NCI-H1105 (cell line): ENCODE measurements around the gene SBF2.
"Not testable (repeated sequence)": the region's sequence is repeated elsewhere in the genome, so short reads cannot be mapped to it uniquely, and the experiment has no call there.

ENCODE experiments used
- DNase-seq: peaks from one replicate; lab custom pipeline; 2025; lab: John Stamatoyannopoulos, UW

Gene SBF2

GRCh38 chr11:9952511-9953196 lies 341.4 kb downstream of the SBF2 start:
- DNase-seq = no peak

DNA sequence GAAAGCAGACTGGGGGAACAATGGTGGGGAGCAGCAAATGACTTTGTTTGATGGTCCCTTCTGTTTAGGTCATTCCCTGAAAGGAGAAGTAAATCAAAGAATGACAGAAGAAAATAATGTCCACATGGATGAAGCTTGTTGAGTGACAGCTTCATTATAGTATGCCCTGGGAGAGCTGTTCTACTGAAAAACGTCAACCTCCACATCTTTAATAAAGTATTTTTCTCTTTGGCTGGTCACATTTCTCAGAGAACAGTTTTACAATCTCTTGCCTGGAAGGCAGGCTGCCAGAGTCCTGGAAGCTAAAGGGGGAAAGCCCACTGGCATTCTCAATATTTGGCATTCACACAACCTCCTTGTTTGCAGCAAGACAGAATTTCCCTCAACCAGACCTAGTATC lies 342.2 kb downstream of the SBF2 start:
- DNase-seq = no peak

GRCh38 chr11:9950462-9950861 lies 343.6 kb downstream of the SBF2 start:
- no peak for DNase-seq

GRCh38 chr11:9947231-9947864 lies 346.7 kb downstream of the SBF2 start:
- no peak for DNase-seq

DNA sequence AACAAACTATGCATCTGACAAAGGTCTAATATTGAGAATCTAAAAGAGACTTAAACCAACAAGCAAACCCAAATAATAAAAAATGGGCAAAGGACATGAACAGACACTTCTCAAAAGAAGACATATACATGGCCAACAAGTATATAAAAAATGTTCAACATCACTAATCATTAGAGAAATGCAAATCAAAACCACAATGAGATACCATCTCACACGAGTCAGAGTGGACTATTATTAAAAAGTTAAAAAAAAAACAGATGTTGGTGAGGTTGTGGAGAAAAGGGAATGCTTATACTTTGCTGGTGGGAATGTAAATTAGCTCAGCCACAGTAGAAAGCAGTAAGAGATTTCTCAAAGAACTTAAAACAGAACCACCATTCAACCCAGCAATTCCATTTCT lies 348.3 kb downstream of the SBF2 start:
- not testable (repeated sequence) for DNase-seq

DNA sequence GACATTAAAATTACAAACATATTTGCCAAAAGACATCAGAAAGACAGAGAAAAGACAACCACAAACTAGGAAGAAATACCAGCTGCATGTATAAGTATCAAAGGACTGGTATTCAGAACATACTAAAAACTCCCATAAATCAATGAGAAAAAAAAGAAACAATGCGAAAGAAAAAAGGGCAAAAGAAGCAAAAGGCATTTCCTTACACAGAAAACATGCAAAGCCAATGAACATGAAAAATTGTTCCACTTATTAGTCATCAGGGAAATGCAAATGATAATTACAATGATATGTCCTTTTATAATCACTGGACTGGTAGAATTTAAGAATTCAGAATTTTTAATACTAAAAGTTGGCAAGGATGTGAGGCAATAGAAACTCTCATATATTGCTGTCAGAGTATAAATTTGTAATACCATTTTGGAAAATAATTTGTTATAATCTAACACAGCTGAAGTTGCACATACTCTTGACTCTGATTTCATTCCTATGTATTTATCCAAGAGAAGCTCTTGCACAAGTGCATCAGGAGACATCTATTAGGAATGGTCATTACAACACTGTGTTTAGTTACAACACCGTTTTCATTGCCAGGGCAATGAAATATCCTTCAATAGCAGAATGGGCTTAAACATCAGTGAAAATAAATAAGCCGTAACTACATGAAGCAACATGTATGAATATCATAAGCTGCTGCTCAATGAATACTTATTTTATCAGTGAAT lies 350.5 kb downstream of the SBF2 start:
- DNase-seq = no peak

DNA sequence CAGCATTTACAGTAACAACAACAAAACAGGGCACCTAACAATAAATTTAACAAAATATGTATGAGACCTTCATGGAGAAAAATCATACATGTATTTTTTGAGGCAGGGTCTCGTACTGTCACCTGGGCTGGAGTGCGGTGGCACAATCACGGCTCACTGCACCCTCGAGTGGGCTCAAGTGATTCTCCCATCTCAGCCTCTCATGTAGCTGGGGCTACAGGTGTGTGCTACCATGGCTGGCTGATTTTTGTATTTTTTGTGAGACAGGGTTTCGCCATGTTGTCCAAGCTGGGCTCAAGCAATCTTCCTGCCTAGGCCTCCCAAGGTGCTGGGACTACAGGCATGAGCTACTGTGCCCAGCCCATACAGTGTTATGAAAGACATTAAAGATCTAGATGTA lies 352.0 kb downstream of the SBF2 start:
- DNase-seq = no peak

GRCh38 chr11:9939150-9939549 lies 354.9 kb downstream of the SBF2 start:
- not testable (repeated sequence) for DNase-seq

DNA sequence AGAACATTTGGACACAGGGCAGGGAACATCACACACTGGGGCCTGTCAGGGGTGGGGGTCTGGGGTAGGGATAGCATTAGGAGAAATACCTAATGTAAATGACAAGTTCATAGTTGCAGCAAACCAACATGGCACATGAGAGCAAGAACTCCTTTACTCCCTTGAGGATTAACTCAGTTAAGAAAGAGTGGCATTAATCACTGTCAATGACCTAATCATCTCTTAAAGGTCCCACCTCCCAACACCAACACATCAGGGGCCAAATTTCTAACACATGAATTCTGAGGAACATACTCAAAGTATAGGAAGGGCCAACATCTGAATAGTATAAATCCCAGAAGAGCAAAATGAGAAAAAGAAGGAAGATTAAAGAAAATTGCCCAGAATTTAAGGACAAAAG lies 357.3 kb downstream of the SBF2 start:
- DNase-seq = no peak

DNA sequence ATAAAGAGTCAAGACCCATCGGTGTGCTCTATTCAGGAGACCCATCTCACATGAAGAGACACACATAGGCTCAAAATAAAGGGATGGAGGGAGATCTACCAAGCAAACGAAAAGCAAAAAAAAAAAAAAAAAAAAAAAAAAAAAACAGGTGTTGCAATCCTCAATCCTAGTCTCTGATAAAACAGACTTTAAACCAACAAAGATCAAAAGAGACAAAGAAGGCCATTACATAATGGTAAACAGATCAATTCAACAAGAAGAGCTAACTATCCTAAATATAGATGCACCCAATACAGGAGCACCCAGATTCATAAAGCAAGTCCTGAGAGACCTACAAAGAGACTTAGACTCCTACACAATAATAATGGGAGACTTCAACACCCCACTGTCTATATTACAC lies 361.2 kb downstream of the SBF2 start:
- DNase-seq = not testable (repeated sequence)

GRCh38 chr11:9930562-9931331 lies 363.3 kb downstream of the SBF2 start:
- not testable (repeated sequence) for DNase-seq

- no peak for DNase-seq
Observed at GRCh38 chr11:9927670-9928069, 366.3 kb downstream of the SBF2 start.

DNA sequence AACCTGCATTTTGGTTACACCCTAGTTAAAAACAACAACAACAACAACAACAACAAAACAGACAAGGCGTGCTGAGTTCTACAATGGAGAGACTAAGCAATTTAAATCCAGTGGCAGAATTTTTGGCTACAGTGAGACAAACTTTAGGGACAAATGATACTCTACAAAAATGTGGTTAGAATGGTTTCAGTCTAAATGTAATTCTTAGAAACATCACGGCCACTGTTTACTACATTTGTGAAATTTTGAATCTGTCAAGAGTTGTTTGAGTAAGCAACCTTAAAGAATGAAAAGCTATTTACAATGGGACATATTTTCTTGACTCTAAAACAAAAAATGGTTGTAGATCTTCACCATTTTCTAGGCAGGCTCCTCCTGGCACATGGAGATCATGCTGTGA lies 370.7 kb downstream of the SBF2 start:
- no peak for DNase-seq

DNA sequence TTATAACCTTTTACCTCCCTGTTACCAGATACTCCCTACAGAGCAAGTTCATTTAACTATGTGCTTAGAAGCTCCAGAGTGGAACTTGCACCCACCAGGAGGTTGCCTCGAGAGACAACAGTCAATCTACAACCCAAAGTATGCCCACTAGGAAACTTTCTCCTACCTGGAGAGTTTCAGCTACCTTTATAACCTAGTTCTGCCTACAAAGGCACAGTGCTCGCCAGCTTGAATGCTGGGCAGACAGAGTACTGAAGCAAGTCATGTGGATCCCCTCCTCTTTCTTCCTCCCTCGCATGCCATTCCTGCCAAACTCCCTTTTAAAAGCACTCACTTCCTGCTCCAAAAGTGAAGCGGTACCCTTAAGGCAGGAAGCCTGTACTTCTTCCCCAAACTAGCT lies 371.2 kb downstream of the SBF2 start:
- no peak for DNase-seq

- no peak for DNase-seq
Observed at GRCh38 chr11:9916480-9916879, 377.5 kb downstream of the SBF2 start.

DNA sequence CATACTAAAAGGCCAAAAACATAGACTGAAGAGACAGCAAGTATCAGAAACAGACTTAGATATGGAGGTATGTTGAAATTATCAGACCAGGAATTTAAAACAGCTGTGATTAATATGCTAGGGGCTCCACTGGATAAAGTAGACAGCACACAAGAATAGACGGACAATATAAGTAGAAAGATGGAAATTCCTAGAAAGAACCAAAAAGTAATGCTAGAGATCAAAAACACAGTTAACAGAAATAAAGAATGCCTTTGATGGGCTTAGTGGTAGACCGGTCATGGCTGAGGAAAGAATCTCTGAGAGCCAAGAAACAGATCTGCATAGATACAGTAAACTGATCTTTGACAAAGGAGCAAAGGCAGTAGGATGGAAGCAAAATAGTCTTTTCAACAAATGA lies 380.0 kb downstream of the SBF2 start:
- no peak for DNase-seq

DNA sequence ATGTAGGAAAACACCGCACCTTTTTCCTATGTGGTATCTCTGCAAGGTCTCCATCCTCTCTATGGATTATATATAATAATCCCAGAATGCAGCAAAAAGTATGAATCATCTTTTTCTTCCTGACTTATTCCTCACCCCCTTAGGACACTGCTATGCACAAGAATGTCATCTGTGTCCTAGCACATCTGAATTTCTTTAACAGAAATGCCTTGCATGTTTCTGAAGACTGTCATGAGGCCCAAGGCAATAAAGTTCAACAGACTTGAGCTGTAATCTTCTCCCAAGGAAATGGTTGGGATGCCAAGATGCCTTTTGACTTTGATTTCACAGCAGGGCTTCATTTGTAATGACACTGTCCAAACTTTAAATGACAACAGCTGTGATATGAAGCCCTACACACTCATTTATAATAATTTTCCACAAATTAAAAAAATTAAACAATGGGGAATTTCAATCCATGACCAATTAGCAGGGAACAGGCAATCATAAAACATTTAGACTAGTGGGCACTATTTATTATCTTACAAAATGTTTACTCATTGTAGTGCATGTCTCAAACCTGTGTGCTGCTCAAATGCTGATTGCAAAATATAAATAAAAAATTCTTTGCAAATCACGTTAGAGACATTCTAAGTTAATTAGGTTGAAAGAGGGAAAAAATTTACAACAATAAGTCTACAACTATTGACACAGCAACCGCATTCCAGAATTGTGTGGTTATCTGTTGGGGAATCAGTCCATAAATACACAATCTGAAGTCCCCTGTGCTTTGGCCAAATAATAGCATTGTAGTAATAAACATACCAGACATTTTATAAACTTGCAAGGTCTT lies 387.8 kb downstream of the SBF2 start:
- DNase-seq = no peak

- no peak for DNase-seq
Observed at GRCh38 chr11:9905501-9905951, 388.5 kb downstream of the SBF2 start.

- no peak for DNase-seq
Observed at GRCh38 chr11:9903579-9903978, 390.4 kb downstream of the SBF2 start.

DNA sequence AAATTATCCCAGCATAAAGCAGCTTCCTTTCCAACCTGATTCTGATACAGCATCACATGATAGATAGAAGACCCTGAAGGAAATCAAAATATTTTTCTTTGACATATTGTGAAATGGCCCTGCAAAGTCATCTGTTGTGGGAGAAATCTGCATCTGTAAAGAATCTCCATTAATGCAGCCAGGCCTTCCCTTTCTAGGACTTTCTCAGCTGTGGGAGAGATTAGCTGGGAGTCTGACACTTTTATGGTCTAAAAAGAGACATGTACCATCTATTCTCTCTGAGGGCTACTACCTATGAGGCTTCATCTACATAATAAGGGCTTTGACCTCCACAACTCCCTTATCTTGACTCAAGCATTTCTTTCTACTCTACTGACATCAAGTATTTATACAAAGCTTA lies 392.1 kb downstream of the SBF2 start:
- no peak for DNase-seq

GRCh38 chr11:9900253-9900652 lies 393.8 kb downstream of the SBF2 start:
- DNase-seq = not testable (repeated sequence)

DNA sequence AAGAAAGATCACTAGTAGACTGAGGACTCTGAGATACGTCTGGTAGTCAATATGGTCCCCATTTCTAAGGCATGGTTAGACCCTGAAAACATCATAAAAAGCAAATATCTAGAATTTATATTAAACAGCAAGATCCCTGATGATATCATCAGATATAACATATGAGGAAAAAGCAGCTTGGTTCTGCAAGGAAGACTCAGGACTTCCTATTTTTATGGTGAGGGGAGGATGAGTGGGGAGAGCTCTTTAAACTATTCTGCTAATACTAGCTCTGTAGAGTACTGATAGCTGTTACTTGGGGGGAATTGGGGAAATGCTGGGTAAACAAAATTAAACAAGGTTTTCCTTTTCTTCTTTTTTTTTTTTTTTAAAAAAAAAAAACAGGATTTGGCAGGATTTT lies 394.3 kb downstream of the SBF2 start:
- DNase-seq = no peak
